Hepatocyte (in vitro differentiated cells): ENCODE data around the gene KIAA0513.

Source experiments
- EZH2 ChIP-seq: fragments of 200-600 bp; sonication (generic); IDR thresholded peaks from 2 replicates; pipeline ENCODE4 v1.6.1; 2016; ENCODE audit warnings: antibody characterized with exemption, mild to moderate bottlenecking, borderline replicate concordance
- EZH2phosphoT487 ChIP-seq: fragments of 200-600 bp; sonication (generic); IDR thresholded peaks from one replicate; pipeline ENCODE4 v1.6.1; 2018; ENCODE audit warnings: antibody characterized with exemption, mild to moderate bottlenecking, low read depth, moderate library complexity; ENCODE audit not compliant: unreplicated experiment, severe bottlenecking
- TF ChIP-seq, protein P1 (sequence below): fragments of 200-600 bp; sonication (generic); IDR thresholded peaks from 2 replicates; pipeline ENCODE4 v1.5.1; 2016; ENCODE audit warnings: antibody characterized with exemption, mild to moderate bottlenecking; ENCODE audit not compliant: poor library complexity

GRCh38 chr16:85107532-85107931, 79.9 kb downstream of the KIAA0513 start:
- TF ChIP-seq, protein P1, sequence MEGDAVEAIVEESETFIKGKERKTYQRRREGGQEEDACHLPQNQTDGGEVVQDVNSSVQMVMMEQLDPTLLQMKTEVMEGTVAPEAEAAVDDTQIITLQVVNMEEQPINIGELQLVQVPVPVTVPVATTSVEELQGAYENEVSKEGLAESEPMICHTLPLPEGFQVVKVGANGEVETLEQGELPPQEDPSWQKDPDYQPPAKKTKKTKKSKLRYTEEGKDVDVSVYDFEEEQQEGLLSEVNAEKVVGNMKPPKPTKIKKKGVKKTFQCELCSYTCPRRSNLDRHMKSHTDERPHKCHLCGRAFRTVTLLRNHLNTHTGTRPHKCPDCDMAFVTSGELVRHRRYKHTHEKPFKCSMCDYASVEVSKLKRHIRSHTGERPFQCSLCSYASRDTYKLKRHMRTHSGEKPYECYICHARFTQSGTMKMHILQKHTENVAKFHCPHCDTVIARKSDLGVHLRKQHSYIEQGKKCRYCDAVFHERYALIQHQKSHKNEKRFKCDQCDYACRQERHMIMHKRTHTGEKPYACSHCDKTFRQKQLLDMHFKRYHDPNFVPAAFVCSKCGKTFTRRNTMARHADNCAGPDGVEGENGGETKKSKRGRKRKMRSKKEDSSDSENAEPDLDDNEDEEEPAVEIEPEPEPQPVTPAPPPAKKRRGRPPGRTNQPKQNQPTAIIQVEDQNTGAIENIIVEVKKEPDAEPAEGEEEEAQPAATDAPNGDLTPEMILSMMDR, result no peak
- TF ChIP-seq EZH2phosphoT487 (no peak), EZH2 (no peak)
